Osteoblast (primary cell): Measurements from ENCODE around the gene GYPC. TPM values are rescaled to one million over a fixed set of nuclear protein-coding genes. Genes with fewer than 3 reads are reported as not detected.

Source experiments
- DNase-seq: peaks from one replicate; pipeline ENCODE4 v3.0.0; 2011; ENCODE audit warnings: low spot score, mixed read lengths; ENCODE audit not compliant: insufficient read length; ENCODE audit errors: missing footprints
- H2AFZ ChIP-seq: 2 replicates; pipeline ENCODE4 v1.6.0; 2011; ENCODE audit warnings: mild to moderate bottlenecking, low read length
- H3K27ac ChIP-seq: 2 replicates; pipeline ENCODE4 v1.5.1; 2011; ENCODE audit warnings: mild to moderate bottlenecking, low read depth, low read length, moderate library complexity
- H3K27me3 ChIP-seq: 2 replicates; pipeline ENCODE4 v1.6.0; 2012; ENCODE audit warnings: mild to moderate bottlenecking, control low read depth, inconsistent platforms, low read length, moderate library complexity; ENCODE audit not compliant: insufficient read depth
- H3K36me3 ChIP-seq: 2 replicates; pipeline ENCODE4 v1.5.1; 2011; ENCODE audit warnings: mild to moderate bottlenecking, low read length, control low read depth, moderate library complexity; ENCODE audit not compliant: insufficient read depth
- H3K4me1 ChIP-seq: 2 replicates; pipeline ENCODE4 v1.5.1; 2011; ENCODE audit warnings: mild to moderate bottlenecking, low read length, control low read depth, moderate library complexity; ENCODE audit not compliant: insufficient read depth
- H3K4me2 ChIP-seq: 2 replicates; pipeline ENCODE4 v1.6.0; 2011; ENCODE audit warnings: mild to moderate bottlenecking, low read length; ENCODE audit not compliant: insufficient read depth
- H3K4me3 ChIP-seq: fragments of 200-600 bp; sonication (generic); 3 replicates; pipeline ENCODE4 v1.5.1; 2012; ENCODE audit warnings: mild to moderate bottlenecking, low read length, inconsistent platforms; ENCODE audit not compliant: insufficient read depth
- H3K79me2 ChIP-seq: 2 replicates; pipeline ENCODE4 v1.6.0; 2012; ENCODE audit warnings: mild to moderate bottlenecking, low read length, control low read depth, inconsistent platforms; ENCODE audit not compliant: insufficient read depth
- H3K9me3 ChIP-seq: 2 replicates; pipeline ENCODE4 v1.5.1; 2011; ENCODE audit warnings: low read depth, low read length, control low read depth
- H4K20me1 ChIP-seq: 2 replicates; pipeline ENCODE4 v1.6.0; 2012; ENCODE audit warnings: mild to moderate bottlenecking, low read length, control low read depth; ENCODE audit not compliant: insufficient read depth
- total RNA-seq: library from RNA; depleted of rRNA; stranded (reverse); fragments of >200 nt; gene quantifications from 2 replicates; pipeline ENCODE4 v1.2.3, GENCODE V29; 2012
- TF ChIP-seq, protein P1 (sequence below): IDR thresholded peaks from 2 replicates; pipeline ENCODE4 v1.5.1; 2011; ENCODE audit warnings: mild to moderate bottlenecking, low read depth, low read length, moderate library complexity; ENCODE audit errors: extremely low read depth

Gene GYPC
- total RNA-seq, 1 donor, result 101 TPM

DNA sequence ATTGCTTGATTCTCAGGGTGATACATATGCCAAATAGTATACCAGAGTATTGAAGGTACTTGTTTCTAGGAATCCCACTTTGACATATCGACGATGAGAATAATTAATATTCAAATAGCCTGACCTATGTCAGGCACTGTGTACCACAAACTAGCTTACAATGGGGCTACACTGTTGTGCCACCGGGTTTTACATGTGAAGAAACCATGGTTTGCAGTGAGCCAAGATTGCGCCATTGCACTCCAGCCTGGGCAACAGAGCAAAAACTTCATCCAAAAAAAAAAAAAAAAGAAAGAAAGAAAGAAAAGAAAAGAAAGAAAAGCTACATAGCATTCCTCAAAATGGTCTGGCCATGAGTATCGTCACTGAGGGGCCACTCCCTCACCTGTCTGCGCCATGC lies 25.5 kb downstream of the GYPC start:
- no peaks in the 10 kb centered on the region for H3K36me3 ChIP-seq
- TF ChIP-seq, protein P1, sequence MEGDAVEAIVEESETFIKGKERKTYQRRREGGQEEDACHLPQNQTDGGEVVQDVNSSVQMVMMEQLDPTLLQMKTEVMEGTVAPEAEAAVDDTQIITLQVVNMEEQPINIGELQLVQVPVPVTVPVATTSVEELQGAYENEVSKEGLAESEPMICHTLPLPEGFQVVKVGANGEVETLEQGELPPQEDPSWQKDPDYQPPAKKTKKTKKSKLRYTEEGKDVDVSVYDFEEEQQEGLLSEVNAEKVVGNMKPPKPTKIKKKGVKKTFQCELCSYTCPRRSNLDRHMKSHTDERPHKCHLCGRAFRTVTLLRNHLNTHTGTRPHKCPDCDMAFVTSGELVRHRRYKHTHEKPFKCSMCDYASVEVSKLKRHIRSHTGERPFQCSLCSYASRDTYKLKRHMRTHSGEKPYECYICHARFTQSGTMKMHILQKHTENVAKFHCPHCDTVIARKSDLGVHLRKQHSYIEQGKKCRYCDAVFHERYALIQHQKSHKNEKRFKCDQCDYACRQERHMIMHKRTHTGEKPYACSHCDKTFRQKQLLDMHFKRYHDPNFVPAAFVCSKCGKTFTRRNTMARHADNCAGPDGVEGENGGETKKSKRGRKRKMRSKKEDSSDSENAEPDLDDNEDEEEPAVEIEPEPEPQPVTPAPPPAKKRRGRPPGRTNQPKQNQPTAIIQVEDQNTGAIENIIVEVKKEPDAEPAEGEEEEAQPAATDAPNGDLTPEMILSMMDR, result no peak
- no peak for DNase-seq
- no peak overlapping the region for H3K27ac ChIP-seq
- no peaks in the 10 kb centered on the region for H3K4me1 ChIP-seq
- no peak overlapping the region for H2AFZ ChIP-seq
- no peaks in the 10 kb centered on the region for H4K20me1 ChIP-seq
- H3K79me2 ChIP-seq, result peaks cover 2% of the 10 kb centered on the region
- no peaks in the 10 kb centered on the region for H3K27me3 ChIP-seq
- H3K4me3 ChIP-seq, result no peak overlapping the region
- H3K9me3 ChIP-seq, result no peaks in the 10 kb centered on the region
- H3K4me2 ChIP-seq, result no peak overlapping the region

DNA sequence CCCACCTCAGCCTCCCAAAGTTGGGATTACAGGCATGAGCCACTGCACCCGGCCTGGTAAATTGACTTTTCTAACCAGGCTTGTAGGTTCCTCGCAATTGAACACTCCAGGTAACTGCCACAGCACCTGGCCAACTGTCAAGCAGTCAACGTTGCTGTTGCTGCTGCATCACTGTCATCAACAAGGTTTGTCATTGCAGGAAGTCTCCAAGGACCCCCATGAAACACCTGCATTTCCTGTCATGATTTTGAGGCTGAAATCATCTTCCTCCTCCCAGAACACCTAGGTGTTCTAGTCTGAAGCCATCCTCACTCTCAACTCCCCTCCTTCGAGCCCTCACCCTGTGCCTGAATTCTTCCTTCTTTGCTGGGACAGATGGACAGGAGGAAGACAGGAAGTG lies 29.7 kb downstream of the GYPC start:
- no peaks in the 10 kb centered on the region for H3K9me3 ChIP-seq
- no peak overlapping the region for H3K4me3 ChIP-seq
- H4K20me1 ChIP-seq, result no peaks in the 10 kb centered on the region
- no peaks in the 10 kb centered on the region for H3K27me3 ChIP-seq
- no peak for DNase-seq
- no peaks in the 10 kb centered on the region for H3K4me1 ChIP-seq
- no peaks in the 10 kb centered on the region for H3K36me3 ChIP-seq
- TF ChIP-seq, protein P1, result no peak
- no peak overlapping the region for H3K4me2 ChIP-seq
- H3K27ac ChIP-seq, result no peak overlapping the region
- H3K79me2 ChIP-seq, result no peaks in the 10 kb centered on the region
- H2AFZ ChIP-seq, result no peak overlapping the region

DNA sequence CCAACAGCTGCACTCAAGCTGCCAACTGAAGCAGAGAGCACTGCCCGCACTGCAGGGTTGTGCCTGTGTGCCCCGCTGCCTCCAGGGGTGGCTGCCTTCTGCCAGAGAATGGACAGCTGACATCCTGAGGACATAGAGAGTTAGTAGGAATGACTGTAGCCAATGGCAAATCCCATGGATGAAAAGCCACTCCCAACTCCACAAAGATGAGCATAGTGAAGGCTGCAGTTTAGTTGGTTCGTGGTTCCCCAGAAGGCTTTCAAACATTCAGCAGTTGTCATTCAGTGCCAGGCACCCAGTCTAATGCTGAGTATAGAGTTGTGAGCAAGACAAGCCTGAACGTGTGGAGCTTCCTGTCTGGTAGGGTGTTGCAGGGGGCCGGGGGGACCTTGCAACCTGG lies 30.3 kb downstream of the GYPC start:
- no peaks in the 10 kb centered on the region for H3K27me3 ChIP-seq
- no peaks in the 10 kb centered on the region for H4K20me1 ChIP-seq
- no peaks in the 10 kb centered on the region for H3K9me3 ChIP-seq
- no peak overlapping the region for H3K4me3 ChIP-seq
- H3K79me2 ChIP-seq, result no peaks in the 10 kb centered on the region
- TF ChIP-seq, protein P1, result no peak
- no peak overlapping the region for H3K4me2 ChIP-seq
- no peak overlapping the region for H3K27ac ChIP-seq
- H3K36me3 ChIP-seq, result no peaks in the 10 kb centered on the region
- no peaks in the 10 kb centered on the region for H3K4me1 ChIP-seq
- no peak overlapping the region for H2AFZ ChIP-seq
- DNase-seq, result no peak

GRCh38 chr2:126686841-126687485 lies 31.0 kb downstream of the GYPC start:
- no peaks in the 10 kb centered on the region for H3K9me3 ChIP-seq
- H3K4me3 ChIP-seq, result no peak overlapping the region
- no peak overlapping the region for H3K4me2 ChIP-seq
- no peaks in the 10 kb centered on the region for H3K4me1 ChIP-seq
- H3K27me3 ChIP-seq, result no peaks in the 10 kb centered on the region
- TF ChIP-seq, protein P1, result no peak
- H3K27ac ChIP-seq, result no peak overlapping the region
- no peak overlapping the region for H2AFZ ChIP-seq
- H4K20me1 ChIP-seq, result no peaks in the 10 kb centered on the region
- peak; percentile 82 for DNase-seq
- no peaks in the 10 kb centered on the region for H3K79me2 ChIP-seq
- H3K36me3 ChIP-seq, result no peaks in the 10 kb centered on the region
